ENCODE data around the gene GCH1.

The GCH1 gene

DNA sequence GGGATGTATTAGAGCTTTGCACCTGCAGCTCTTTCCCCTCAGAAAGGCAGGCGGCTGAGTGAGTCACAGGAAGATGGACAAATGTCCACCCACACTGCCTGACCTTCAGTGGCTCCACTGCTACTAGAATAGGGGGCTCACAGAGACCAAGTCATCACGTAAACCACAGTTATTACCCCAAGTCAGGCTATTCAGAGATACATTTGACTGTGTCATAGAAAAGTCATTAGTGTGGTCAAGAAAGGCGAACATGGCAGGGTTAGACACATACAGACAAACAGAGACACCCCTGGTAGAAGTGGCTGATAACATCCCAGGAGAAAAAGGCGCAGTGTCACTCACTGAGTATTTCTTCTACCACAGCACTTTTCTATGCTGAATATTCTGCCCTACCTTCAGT lies 36.0 kb downstream of the GCH1 start:
- DNase-seq (ENCODE audit: low read depth), result no peak

DNA sequence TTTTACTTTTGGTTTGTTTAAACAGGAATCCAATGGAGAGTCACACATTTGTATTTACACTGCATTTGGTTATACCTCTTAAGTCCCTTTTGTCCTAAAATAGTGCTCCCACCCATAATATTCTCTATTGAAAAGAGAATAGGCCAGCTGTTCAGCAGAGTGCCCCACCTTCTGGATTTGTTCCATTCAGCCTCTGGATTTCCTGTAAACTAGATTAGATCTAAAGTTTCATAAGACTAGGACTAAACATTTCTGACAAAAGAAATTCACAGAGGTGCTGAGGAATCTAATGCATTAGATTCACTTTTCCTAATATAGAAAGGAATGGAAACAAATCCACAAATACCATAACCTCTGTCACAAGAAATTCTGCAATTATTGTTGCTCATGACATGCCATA lies 38.1 kb downstream of the GCH1 start:
- no peak for DNase-seq (ENCODE audit: low read depth)

DNA sequence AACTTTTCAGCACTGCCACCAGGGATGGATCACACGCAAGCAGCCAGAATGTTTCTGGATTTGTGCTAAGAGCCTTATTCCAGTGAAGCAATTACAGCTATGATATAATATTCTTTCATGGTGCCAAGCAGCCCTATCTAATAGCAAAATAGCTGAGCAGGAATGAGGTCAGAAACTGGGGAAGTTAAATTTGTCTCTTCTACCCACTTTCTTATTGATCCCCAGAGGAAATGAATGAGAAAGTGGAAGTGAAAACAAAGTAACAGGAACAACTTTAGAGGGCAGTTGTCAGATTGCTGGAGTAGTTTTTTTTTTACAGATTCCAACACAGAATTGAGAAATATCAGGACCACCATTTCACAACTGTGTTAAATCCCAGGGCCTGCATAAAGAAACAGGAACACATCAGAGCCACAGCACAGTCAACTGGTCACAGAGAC lies 44.8 kb downstream of the GCH1 start:
- DNase-seq (ENCODE audit: low read depth), result peak; percentile 2

DNA sequence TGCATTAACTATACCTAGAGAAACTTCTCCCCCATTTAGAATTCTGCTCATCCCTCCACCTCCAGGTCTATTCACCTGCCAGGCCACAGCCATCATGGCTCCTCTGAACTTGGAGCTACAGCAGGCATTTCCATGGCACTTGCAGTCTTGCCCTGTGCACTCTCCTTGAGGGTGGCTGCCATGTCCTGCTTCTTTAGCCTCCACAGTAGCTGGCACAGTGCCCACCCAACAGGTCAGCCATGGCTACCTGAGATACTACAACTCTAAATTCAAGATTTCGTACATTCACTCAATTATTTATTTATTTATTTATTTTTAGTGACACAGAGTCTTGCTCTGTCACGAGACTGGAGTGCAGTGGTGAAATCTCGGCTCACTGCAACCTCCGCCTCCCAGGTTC lies 46.5 kb downstream of the GCH1 start:
- no peak for DNase-seq (ENCODE audit: low read depth)

DNA sequence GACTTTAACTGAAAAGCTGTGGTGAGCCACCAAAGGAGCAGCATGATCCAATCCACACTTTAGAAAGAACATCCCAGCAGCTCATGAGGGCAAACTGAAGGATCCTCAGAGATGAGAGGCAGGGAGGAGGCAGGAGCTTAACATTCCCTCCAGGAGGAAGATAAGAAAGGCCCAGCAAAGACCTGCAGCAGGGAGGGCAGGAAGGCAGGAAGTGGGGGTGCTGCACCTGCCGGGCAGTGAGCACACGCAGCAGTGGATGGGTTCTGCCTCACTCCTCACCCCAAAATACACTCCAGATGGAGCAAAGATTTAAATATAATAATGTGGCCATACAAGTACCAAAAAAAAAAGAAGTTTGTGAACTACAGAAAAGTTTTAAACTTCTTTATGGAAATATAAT lies 48.4 kb downstream of the GCH1 start:
- DNase-seq (ENCODE audit: low read depth), result no peak

DNA sequence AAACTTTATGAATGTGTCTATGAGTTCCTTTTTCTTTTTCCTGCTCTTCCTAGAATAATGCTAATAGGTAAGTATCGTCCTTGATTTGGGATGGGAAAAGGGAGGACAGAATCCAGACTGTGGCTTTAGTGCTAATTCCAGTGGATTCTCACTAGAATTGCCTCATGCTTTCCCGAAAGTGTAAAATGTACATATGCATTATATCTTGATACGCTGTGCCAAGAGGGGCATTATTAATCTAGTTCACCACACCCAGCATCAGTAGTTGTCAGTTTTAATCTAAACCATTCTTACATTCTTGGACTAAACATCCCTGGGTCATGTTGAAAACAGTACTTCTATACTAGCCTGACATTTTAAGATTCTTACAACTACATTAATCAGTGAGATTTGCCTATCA lies 49.3 kb downstream of the GCH1 start:
- no peak for DNase-seq (ENCODE audit: low read depth)

DNA sequence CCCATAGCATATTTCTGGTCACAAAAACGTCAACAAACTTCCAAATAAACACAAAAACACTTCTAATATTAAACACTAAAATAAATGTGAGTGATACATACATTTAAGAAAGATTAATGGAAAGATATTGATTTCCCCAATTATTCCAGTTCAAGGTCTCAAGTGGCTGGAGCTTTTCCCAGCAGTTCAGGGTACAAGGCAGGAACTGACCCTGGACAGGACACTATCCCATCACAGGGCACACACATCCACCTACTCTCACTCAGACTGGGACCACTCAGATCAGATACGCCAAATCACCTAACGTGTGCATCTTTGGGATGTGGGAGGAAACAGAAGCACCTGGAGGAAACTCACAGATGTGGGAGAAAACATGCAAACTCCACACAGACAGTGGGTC lies 50.4 kb downstream of the GCH1 start:
- no peak for DNase-seq (ENCODE audit: low read depth)

DNA sequence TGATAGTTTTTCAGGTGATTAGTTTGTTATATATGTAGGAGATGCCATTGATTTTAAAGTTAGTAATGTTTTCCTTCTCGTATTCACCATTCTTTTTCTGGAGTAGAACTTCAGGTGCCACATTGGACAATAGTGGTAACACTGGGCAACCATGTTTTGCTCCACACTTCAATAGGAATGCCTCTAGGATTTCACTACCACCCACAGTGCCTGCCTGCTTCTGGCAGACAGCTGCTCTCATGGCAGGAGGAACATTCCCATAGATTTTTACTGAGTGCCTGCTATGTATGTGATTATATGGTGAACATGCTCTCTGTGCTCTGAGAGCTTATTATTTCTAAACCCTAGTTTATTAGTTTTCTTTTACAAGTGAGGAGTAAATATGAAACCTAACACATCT lies 53.7 kb downstream of the GCH1 start:
- DNase-seq (ENCODE audit: low read depth), result no peak

DNA sequence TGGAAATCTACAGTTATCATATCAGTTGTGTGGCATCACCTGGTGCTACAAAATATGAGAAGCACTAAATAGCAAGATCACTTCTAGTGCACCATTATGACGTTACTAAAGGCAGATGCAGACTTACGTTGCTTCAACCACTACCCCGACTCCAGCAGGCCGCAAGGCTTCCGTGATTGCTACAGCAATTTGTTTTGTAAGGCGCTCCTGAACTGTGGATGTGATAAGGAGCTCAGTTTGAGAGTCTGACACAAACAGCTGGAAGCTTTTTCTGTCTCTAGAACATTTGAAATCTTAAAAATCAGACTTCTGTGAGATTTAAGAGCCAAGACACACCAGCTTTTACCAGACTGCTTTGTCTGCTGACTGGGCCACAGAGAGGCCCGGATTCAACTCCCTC lies 57.0 kb downstream of the GCH1 start:
- no peak for DNase-seq (ENCODE audit: low read depth)

DNA sequence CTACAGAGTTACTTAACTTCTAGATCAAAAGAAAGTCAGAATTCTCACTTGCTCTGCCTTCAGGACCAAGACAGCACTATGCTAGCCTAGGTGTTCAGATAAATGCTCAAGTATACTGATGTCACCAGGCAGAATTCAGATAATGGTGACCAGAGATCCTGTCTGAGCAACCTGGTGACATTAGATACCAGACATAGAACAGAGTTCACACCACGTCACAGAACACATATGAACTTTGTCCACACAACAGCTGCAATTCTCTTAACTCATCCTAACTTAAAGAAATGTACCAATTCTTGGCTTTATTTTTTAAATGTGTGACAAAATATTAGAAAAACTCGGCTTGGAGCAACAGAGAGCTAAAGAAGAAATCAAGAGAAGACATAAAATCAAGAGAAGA lies 58.1 kb downstream of the GCH1 start:
- DNase-seq (ENCODE audit: low read depth), result no peak

DNA sequence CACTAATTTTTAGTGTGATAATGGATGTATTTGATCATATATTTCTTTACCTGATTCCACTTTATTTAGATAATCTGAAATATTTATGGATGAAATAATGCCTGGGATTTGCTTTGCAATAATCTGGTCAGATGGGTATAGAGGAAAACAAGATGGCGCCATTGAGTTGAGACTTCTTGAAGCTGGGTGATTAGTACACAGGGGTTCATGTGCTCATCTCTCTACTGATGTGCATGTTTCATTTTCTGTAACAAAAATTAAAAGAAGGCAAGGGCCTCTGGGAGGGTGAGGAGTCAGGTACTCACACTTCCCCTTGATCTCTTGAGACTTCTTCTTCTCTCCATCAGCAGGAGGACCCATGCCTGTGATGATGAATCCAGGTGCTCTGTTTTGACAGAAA lies 61.8 kb downstream of the GCH1 start:
- no peak for DNase-seq (ENCODE audit: low read depth)

DNA sequence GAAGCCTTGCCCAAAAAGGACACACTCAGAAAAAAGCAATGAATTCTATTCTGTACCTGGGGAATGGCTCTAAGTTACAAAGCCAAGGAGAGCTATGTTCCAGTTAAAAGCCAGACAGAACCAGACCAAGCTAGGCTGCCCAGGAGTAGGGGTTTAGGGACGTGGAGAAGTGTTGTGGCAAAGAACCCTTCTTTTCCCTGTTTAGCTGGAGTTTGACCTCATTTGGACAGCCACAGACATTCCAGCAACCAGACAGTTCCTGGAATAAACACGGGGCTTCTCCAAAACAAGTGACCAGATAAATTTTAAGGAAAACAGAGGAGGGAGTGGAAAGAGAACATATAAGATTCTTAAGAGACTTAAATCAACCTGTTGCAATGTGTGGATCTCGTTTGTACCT lies 62.3 kb downstream of the GCH1 start:
- no peak for DNase-seq (ENCODE audit: low read depth)

DNA sequence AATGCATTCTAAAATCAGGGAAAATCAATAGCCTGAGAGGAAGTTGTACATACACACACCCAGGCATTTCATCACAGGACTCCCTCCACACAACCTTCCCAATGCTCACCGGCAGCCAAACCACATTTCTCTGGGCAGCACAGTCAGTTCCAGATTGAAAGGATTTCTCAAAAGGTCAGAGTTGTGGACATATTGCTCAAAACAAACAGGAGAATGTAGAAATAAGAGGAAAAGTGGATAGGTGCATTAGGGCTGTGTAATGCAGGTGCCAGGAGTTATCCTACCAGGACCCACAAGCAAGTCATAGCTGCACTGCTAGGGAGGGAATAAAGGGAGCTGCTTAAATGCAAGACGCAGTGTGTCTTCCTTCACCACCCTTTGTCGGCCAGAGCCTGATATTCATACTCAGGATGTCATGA lies 62.9 kb downstream of the GCH1 start:
- peak; percentile 71 for DNase-seq (ENCODE audit: low read depth)

DNA sequence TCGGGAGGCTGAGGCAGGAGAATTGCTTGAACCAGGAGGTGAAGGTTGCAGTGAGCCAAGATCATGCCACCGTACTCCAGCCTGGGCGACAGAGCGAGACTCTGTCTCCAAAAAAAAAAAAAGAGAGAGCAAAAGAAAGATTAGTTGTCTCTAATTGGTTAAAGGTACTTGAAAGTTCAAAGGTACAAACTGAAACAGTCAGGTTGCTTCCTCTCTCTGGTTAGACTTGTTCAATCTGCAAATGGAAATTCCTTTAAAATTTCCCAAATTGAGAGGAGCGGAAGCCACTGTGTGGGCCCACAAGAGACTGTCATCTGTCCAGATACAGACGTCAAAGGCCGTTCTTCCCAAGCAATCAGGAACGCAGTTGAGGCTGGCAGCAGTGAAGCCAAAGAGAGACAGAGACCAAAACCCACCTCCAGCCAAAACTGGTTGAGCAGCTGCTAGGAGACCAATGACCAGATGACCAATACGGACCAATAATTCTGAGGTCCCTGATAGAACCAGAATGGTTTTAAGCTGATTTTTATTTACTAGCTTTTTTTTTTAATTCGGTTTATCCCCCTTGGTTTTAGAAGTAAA lies 63.6 kb downstream of the GCH1 start:
- no peak for DNase-seq (ENCODE audit: low read depth)

DNA sequence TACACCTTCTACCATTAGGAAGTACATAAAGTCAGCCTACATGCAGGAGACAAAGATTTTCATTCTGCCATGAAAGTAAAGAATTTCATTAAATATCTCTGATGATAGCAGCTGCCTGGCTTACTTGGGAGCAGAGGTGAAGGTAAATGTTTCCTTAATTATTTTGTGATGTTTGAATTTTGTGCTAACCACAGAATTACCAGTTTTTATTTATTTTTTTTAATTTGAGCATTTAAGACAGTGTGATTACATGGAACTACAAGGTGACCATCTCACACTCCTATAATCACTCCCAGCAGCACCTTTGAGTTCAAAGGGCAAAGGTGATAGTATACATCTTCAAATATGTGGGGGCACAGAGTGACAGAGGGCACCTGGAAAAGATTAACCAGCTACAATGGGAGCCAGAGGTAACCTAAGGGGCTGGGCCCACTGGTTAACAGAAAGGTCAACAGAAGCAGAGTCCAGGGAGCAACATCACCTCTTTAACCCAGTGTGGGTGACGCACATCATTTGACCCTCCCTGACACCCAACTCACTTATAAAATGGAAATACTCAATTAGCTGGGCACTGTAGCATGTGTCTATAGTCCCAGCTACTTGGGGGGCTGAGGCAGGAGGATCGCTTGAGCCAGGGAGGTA lies 65.0 kb downstream of the GCH1 start:
- no peak for DNase-seq (ENCODE audit: low read depth)

DNA sequence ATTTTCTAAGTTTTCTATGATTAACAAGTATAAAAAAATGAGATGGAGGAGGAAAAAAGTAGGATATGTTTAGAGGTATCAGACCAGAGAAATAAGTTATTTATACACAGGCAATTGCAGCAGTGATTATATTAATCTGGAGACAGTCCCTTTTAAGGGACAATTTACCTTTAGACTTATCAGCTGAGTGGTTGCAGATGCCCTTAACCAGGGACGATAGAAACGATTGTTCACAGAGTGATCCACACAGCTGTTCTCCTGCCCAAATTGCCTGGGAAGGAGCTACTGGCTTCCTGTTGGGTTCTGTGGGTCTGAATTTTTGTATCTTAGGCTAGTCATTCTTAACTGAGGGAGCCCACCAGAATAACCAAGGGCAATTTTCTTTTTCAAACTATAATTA lies 66.4 kb downstream of the GCH1 start:
- no peak for DNase-seq (ENCODE audit: low read depth)

DNA sequence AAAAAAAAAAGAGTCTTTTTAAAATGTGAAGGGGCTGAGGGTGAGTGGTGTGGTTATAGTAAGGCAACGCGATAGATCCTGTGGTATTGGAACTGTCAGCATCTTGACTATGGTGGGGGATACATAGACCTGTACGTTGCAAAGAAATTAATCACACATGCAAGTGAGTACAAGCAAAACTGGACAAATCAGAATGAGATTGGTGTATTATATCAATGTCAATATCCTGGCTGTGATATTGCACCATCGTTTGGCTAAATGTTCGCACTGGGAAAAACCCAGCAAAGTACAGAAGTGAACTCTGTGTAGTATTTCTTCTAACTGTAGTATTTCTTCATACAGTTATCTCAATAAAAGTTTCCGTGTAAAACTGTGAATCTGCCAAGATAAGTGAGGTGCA lies 67.9 kb downstream of the GCH1 start:
- DNase-seq (ENCODE audit: low read depth), result no peak

DNA sequence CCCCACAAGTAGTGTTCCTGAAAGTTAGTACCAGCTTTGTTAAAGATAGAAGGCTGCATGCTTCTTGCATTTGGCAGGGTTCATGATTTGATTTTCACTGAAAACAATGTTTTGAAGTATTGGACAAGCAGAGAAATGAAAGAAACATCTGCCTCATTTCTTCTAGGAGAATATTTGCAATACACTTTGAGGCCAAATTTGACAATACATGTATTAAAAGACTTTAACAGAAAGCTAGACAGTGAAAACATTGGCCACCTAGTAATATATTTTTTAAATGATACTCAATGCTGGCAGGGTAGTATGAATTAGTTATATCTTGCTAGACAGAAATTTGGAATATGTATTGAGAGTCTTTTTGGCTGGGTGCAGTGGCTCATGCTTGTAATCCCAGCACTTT lies 68.5 kb downstream of the GCH1 start:
- no peak for DNase-seq (ENCODE audit: low read depth)

DNA sequence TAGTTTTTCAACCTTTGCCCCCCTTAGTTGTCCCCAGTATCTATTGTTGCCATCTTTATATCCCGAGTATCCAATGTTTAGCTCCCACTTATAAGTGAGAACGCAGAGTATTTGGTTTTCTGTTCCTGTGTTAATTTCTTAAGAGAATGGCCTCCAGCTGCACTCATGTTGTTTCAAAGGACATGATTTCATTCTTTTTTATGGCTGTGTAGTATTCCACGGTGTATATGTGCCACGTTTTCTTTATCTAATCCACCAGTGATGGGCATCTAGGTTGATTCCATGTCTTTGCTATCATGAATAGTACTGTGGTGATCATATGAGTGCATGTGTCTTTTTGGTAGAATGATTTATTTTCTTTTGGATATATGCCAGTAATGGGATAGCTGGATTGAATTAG lies 72.0 kb downstream of the GCH1 start:
- no peak for DNase-seq (ENCODE audit: low read depth)

DNA sequence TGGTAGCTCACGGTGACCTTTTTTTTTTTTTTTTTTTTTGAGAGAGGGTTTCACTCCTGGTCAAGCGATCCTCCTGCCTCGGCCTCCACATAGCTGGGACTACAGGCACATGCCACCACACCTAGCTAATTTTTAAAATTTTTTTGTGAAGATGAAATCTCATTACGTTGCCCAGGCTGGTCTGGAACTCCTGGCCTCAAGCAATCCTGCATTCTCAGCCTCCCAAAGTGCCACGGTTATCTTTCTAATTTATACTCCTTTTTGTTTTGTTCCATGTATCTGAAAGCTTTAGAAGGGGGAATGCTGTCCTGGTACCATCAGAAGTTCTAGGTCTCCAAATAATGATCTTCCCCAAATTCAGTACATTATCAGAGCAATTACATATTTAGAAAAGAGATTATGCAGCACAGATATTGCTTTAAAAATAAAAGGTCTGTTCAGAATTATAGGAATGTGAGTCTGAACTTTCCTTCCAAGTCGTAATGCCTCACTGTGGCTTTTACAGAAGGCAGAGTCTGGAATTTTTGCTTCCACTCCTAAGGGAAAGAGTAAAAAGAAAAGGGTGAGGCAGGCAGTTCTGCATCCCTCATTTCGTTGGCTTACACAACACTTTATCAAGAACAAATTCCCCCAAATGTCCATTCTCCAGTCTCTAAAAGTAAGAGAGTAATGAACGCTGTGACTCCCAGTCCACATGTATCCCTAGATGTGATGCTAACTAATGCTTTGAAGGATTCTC lies 73.0 kb downstream of the GCH1 start:
- no peak for DNase-seq (ENCODE audit: low read depth)

DNA sequence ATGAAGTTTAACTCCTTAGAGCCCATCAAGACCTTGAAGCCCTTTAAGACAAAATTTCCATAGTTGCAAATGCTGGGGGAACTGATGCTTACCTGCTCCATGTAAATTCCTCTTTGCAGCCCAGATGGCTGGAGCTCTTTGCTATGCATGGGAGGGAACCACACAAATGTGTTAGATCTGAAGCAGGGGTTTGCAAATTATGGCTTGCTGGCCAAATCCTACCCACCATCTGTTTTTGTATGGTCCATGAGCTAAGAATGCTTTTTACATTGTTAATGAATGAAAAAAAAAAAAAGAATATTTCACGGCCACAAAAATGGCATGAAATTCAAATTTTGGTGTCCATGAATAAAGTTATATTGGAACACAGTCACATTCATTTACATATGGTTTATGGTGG lies 74.6 kb downstream of the GCH1 start:
- no peak for DNase-seq (ENCODE audit: low read depth)

DNA sequence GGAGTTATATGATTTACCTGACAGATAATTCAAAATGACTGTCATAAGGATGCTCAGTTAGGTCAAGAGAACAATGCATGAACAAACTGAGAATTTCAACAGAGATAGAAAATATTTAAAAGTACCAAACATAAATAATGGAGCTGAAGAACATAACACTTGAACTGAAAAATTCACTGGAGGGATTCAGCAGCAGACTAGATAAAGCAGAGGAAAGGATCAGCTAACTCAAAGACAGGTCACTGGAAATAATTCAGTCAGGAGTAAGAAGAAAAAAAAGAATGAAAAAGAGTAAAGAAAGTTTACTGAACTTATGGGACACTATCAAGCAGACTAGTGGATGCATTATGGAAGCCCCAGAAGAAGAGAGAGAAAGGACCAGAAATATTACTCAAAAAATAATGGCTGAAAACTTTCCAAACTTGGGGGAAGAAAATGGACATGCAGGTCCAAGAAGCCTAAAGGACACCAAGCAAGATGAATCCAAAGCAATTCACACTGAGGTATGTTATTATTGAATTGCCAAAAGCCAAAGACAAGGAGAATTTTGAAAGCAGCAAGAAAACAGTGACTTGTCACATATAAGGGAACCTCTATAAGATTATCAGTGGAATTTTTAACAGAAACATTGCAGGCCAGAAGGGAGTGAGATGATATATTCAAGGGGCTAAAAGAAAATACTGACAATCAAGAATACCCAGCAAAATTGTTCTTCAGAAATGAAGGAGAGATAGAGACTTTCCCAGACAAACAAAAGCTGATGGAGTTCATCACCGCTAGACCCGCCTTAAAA lies 78.7 kb downstream of the GCH1 start:
- DNase-seq (ENCODE audit: low read depth), result no peak

DNA sequence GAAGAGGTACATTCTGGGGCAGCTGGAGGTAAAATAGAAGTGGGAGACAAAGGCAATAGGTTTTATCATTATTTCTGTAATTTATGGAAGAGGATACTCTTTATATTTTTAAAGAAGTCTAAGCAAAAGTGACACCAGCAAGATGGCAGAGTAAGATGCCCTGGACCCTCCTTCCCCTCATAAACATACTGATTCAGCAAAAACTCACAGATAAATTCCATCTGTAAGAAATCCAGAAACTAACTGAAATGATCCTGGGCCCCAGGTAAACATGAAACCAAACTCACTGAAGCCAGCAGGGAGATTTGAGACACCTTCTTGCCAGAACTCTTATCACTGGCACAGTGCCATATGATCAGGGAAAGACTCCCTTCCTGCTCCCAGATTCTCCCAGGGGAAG lies 79.9 kb downstream of the GCH1 start:
- DNase-seq (ENCODE audit: low read depth), result no peak
